GM19023 (cell line): ENCODE measurements around the gene MC3R.
"Not testable (repeated sequence)": the region's sequence is repeated elsewhere in the genome, so short reads cannot be mapped to it uniquely, and the experiment has no call there.

ENCODE experiments used
- ATAC-seq: cut with Tn5 transposase; IDR thresholded peaks from one replicate; pipeline ENCODE4 v1.9.1; 2021; ENCODE audit warnings: mild to moderate bottlenecking, moderate library complexity; ENCODE audit not compliant: unreplicated experiment

MC3R gene

GRCh38 chr20:56247954-56248782 lies at the start of gene MC3R:
Gene MC3R (plus strand): TSS chr20:56248732. CDS start chr20:56248844, 112 bp downstream.
- ATAC-seq = peak; percentile 76

GRCh38 chr20:56200456-56200855 lies 48.1 kb upstream of the MC3R start:
- no peak for ATAC-seq

- no peak for ATAC-seq
These were observed 45.9 kb upstream of the MC3R start for GRCh38 chr20:56202493-56203077.

- ATAC-seq = no peak
These were observed 44.3 kb upstream of the MC3R start for GRCh38 chr20:56204206-56204605.

GRCh38 chr20:56205346-56205745 lies 43.2 kb upstream of the MC3R start:
- ATAC-seq = no peak

GRCh38 chr20:56207656-56208055 lies 40.9 kb upstream of the MC3R start:
- no peak for ATAC-seq

GRCh38 chr20:56208121-56208520 lies 40.4 kb upstream of the MC3R start:
- ATAC-seq = no peak

- no peak for ATAC-seq
These were observed 37.5 kb upstream of the MC3R start for GRCh38 chr20:56211051-56211450.

GRCh38 chr20:56212091-56212490 lies 36.4 kb upstream of the MC3R start:
- no peak for ATAC-seq

- ATAC-seq = no peak
These were observed 35.2 kb upstream of the MC3R start for GRCh38 chr20:56213321-56213720.

GRCh38 chr20:56215115-56215514 lies 33.4 kb upstream of the MC3R start:
- ATAC-seq = no peak

GRCh38 chr20:56217829-56218228 lies 30.7 kb upstream of the MC3R start:
- ATAC-seq = no peak

- not testable (repeated sequence) for ATAC-seq
These were observed 27.3 kb upstream of the MC3R start for GRCh38 chr20:56221186-56221585.

- no peak for ATAC-seq
These were observed 26.3 kb upstream of the MC3R start for GRCh38 chr20:56222201-56222600.

GRCh38 chr20:56222945-56223344 lies 25.6 kb upstream of the MC3R start:
- no peak for ATAC-seq

- ATAC-seq = no peak
These were observed 25.2 kb upstream of the MC3R start for GRCh38 chr20:56223352-56223751.

GRCh38 chr20:56228021-56228420 lies 20.5 kb upstream of the MC3R start:
- no peak for ATAC-seq

- no peak for ATAC-seq
These were observed 18.7 kb upstream of the MC3R start for GRCh38 chr20:56229812-56230211.

- ATAC-seq = no peak
These were observed 14.4 kb upstream of the MC3R start for GRCh38 chr20:56234110-56234509.

- ATAC-seq = no peak
These were observed 11.2 kb upstream of the MC3R start for GRCh38 chr20:56237335-56237734.

- ATAC-seq = no peak
These were observed 4.3 kb upstream of the MC3R start for GRCh38 chr20:56244259-56244658.

GRCh38 chr20:56245761-56246160 lies 2.8 kb upstream of the MC3R start:
- ATAC-seq = no peak
